ENCODE results near the gene CCDC57. TPM values are rescaled to one million over a fixed set of nuclear protein-coding genes. Genes with fewer than 3 reads are reported as not detected.
"Not testable (repeated sequence)": the region's sequence is repeated elsewhere in the genome, so short reads cannot be mapped to it uniquely, and the experiment has no call there.

The CCDC57 gene, protein sequence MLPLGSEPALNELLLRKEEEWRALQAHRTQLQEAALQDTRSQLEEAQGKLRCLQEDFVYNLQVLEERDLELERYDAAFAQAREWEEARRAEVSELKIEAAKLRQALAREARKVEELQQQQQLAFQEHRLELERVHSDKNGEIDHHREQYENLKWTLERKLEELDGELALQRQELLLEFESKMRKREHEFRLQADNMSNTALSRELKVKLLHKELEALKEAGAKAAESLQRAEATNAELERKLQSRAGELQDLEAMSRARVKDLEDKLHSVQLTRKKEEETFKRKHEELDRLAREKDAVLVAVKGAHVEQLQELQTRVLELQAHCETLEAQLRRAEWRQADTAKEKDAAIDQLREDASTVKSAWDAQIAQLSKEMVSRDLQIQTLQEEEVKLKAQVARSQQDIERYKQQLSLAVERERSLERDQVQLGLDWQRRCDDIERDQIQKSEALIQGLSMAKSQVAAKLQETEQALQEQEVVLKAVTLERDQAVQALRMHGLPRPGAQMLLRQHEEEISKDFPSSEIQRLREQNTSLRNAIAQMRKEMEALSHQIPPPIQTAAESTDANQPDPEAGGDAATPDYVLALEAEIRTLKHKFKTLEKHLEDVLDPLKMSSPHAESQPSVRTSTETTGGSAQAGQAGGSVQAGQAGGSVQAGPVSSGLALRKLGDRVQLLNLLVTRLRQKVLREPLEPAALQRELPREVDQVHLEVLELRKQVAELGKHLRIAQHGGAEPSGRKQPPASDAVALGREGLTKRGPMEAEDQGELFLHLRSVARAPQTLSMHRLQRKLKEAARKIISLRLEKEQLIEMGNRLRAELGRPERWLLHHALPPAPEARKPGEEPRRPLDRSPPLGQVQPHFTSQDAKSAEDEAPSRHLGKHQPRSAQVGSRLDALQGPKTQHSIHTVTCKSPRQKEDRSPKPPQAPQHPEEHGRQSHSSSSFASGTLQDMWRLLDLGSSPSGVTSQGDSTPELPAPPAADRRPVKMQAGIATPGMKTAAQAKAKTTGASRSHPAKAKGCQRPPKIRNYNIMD
- 10 to 100 TPM; 27.7 to 65.8 (median 28.8) TPM for polyA plus RNA-seq

DNA sequence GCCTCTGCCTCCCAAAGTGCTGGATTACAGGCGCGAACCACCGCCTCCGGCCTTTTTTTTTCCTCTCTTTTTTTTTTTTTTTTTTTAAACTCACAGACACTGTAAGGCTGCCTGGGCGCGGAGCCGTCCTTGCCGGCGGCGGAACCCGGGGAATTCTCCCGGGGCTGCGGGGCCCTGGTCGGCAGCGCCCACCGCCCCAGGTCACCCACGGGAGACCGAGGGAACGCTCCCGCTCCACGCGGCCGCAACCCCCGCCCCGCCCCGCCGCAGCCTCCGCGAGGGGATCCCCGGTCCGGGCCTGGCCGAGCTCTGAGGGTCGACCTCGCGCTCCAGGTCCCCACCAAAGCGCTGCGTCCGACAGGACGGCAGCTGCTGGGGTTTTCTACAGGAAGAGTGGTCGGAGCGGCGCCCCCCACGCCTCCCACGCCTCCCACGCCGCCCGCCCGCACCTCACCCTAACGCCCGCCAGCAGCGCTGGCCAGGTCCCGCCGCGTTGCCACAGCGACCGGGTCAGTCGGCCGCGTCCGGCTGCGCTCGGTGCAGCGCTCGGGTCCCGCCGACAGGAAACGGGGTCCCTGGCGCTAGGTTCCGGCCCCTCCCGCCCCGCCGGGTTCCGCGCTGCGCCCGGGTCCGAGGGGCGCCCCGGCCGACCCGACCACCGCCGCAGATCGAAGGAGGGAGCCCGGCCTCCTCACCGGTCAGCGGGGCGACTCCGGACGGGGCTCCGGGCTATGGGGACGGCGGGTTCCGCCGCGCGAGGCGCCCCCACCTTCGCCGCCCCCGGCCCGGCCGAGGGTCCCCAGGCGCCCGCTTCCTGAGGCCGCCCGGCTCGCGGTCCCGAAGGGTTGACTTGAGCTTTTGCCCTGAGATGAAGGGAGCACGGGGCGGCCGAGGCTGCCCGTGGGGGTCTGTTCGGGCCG lies at the start of gene CCDC57:
Gene CCDC57, minus strand, starts transcription at position 512 of the 920 bp plus-strand sequence. CDS start 10,898 bp downstream, outside the sequence.
- H3K27me3 Mint-ChIP-seq (ENCODE audit: low read depth in 3 of 3), result peaks cover 29 to 38% (median 35%) of the 10 kb centered on the region in 3 donors

DNA sequence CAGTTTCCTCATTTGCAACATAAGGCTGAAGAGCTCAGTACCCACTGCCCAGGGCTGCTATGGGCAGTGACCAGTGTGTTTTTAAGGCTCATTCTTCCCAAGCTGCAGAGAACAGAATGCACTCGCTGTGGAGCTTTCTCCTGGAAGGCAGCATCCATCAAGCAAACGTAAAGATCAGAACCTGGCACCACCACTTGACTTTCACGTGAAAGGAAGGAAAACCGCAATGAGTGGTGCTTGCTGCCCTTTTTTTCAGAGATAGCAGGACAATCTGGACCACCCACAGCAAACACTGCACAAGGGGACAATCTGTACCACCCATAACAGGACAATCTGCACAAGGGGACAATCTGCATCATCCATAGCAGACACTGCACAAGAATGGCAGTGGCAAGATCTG lies 49.7 kb upstream of the CCDC57 start:
- Mint-ChIP-seq H3K36me3 (peaks cover 17 to 52% (median 44%) of the 10 kb centered on the region in 3 donors), H3K4me3 (peak overlapping the region in 1 of 5 donors; percentile 10), H3K9me3 (peaks cover 0 to 1% (median 0%) of the 10 kb centered on the region in 6 donors), H3K27me3 (ENCODE audit: low read depth in 3 of 3) (peaks cover 7 to 35% (median 22%) of the 10 kb centered on the region in 3 donors), H3K27ac (peak overlapping the region; percentile 60 to 99 (median 76)), H3K4me1 (peaks cover 59 to 75% of the 10 kb centered on the region in 2 donors)
- DNase-seq, result no peak

More for the DNA sequence above, at the start of gene CCDC57:
- H3K4me1 Mint-ChIP-seq, result peaks cover 67 to 70% of the 10 kb centered on the region in 2 donors
- no peaks in the 10 kb centered on the region for H3K36me3 Mint-ChIP-seq
- H3K9me3 Mint-ChIP-seq, result no peaks in the 10 kb centered on the region
- peak; percentile 82 to 85 (median 85) for DNase-seq
- peak within 1 kb of the TSS; percentile 78 to 90 (median 88) for H3K4me3 Mint-ChIP-seq
- peak within 1 kb of the TSS; percentile 41 to 98 (median 96) for H3K27ac Mint-ChIP-seq

DNA sequence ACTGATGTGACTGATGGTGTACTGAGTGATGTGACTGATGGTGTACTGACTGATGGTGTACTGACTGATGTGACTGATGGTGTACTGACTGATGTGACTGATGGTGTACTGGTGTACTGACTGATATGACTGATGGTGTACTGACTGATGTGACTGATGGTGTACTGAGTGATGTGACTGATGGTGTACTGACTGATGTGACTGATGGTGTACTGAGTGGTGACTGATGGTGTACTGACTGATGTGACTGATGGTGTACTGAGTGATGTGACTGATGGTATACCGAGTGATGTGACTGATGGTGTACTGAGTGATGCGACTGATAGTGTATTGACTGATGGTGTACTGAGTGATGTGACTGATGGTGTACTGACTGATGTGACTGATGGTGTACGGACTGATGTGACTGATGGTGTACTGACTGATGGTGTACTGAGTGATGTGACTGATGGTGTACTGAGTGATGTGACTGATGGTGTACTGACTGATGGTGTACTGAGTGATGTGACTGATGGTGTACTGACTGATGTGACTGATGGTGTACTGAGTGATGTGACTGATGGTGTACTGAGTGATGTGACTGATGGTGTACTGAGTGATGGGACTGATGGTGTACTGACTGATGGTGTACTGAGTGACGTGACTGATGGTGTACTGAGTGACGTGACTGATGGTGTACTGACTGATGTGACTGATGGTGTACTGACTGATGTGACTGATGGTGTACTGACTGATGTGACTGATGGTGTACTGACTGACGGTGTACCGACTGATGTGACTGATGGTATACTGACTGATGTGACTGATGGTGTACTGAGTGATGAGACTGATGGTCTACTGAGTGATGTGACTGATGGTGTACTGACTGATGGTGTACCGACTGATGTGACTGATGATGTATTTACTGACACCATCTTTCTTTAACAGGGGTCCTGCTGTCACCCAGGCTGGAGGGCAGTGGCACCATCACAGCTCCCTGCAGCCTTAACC lies 47.6 kb upstream of the CCDC57 start:
- H3K4me1 Mint-ChIP-seq, result peaks cover 60 to 75% of the 10 kb centered on the region in 2 donors
- H3K36me3 Mint-ChIP-seq, result peaks cover 21 to 60% (median 48%) of the 10 kb centered on the region in 3 donors
- H3K4me3 Mint-ChIP-seq, DNase-seq, H3K9me3 Mint-ChIP-seq: not testable (repeated sequence)
- peak overlapping the region; percentile 50 to 99 (median 90) for H3K27ac Mint-ChIP-seq
- peaks cover 9 to 33% (median 30%) of the 10 kb centered on the region in 3 donors for H3K27me3 Mint-ChIP-seq (ENCODE audit: low read depth in 3 of 3)

DNA sequence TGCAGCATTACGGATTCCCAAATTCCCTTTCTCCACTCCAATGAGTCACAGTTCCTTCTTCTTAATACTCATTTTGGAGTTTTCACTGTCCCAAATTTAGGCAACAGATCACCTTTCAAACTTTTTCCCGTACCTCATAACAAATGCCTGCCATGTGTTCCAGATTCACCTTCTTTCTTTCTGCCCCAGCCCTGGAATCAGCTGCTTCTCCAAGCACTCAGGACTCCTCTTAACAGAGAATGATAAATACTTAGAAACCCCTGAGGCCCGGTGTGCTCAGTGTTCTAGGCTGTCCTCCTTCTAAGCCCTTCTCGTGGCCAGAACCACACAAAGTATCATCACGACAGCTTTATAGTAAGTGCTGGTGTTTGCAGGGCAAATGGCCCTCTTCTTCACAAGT lies 45.9 kb upstream of the CCDC57 start:
- Mint-ChIP-seq H3K27ac (peak overlapping the region; percentile 50 to 99 (median 90)), H3K27me3 (ENCODE audit: low read depth in 3 of 3) (peaks cover 9 to 33% (median 29%) of the 10 kb centered on the region in 3 donors), H3K4me1 (peaks cover 54 to 67% of the 10 kb centered on the region in 2 donors), H3K9me3 (peaks cover 0 to 1% (median 0%) of the 10 kb centered on the region in 6 donors), H3K4me3 (no peak overlapping the region), H3K36me3 (peaks cover 21 to 54% (median 43%) of the 10 kb centered on the region in 3 donors)
- no peak for DNase-seq

DNA sequence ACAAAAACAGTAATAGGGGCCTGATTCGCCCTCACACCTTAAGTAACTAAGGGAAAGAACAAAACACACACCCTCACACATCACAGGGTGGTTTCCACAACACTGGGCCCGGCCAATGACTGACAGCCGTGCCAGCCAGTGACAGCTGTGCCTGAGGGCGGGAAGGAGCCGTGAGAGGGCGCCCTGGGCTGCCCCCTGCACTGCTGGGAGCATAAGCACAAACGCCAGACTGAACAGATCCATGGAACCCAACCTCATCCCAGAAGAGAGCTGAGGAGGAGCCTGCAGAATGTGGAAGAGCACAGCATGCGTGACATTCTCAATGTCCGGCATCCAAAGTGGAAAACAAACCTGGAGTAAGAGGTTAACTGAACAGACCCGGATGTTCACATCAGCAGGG lies 44.8 kb upstream of the CCDC57 start:
- H3K36me3 Mint-ChIP-seq, result peaks cover 25 to 60% (median 49%) of the 10 kb centered on the region in 3 donors
- DNase-seq, result peak; percentile 88 to 90 (median 89)
- peaks cover 11 to 38% (median 31%) of the 10 kb centered on the region in 3 donors for H3K27me3 Mint-ChIP-seq (ENCODE audit: low read depth in 3 of 3)
- peaks cover 0 to 1% (median 0%) of the 10 kb centered on the region in 6 donors for H3K9me3 Mint-ChIP-seq
- H3K4me3 Mint-ChIP-seq, result peak overlapping the region; percentile 65 to 77 (median 68)
- peak overlapping the region; percentile 98 to 100 (median 100) for H3K27ac Mint-ChIP-seq
- peaks cover 51 to 65% of the 10 kb centered on the region in 2 donors for H3K4me1 Mint-ChIP-seq

DNA sequence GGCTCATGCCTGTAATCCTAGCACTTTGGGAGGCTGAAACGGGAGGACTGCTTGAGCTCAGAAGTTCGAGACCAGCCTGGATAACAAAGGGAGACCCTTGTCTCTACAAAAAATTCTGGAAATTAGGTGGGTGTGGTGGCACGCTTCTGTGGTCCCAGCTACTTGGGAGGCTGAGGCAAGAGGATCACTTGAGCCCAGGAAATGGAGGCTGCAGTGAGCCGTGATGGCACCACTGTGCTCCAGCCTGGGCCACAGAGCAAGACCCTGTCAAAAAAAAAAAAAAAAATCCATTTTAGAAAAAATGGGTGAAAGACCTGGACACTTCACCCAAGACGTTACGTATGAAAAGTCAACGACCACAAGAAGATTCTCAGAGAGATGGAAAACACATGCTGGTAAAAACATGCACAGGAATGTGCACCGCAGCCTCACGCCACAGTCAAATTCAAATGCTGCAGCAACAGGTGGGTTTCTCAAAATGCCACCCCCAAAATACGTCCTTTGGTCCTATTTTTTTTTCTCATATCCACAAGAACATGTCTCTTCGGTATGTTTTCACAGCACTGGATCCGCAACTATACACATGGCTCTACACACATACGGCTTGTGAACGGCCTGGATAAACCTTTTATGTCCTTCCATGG lies 43.7 kb upstream of the CCDC57 start:
- Mint-ChIP-seq H3K4me3 (peak overlapping the region in 4 of 5 donors; percentile 13 to 50 (median 38)), H3K27ac (peak overlapping the region; percentile 92 to 100 (median 100)), H3K36me3 (peaks cover 25 to 57% (median 46%) of the 10 kb centered on the region in 3 donors), H3K9me3 (peaks cover 0 to 1% (median 0%) of the 10 kb centered on the region in 6 donors), H3K4me1 (peaks cover 45 to 57% of the 10 kb centered on the region in 2 donors), H3K27me3 (ENCODE audit: low read depth in 3 of 3) (peaks cover 16 to 41% (median 33%) of the 10 kb centered on the region in 3 donors)
- no peak for DNase-seq

DNA sequence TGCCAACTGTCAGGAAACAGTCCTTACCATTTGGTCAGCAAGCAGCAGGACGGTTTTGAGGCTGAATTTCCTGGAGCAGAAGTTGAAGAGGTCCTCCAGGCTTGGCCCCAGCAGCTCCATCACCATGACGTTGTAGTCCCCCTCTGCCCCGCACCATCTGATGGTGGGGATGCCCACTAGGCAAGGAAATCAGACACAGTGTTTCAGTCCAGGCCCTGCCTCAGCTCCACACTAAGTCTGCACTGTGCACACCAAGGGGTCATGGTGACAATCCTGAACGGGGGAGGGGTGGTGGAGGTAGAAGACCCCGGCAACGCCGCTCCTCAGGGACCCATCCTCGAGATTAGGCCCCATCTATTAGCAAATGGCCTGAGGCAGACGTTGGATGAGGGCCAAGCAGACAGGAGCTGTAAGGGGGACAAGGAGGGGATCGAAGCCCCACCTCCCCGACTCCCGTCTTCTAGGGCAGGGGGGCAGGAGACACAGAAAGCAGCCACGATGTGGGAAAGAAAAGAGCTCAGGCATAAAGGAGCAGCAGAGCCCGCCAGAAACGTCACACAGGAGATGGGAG lies 42.8 kb upstream of the CCDC57 start:
- Mint-ChIP-seq H3K4me3 (peak overlapping the region in 4 of 5 donors; percentile 1 to 50 (median 26)), H3K36me3 (peaks cover 21 to 54% (median 42%) of the 10 kb centered on the region in 3 donors), H3K27me3 (ENCODE audit: low read depth in 3 of 3) (peaks cover 19 to 44% (median 33%) of the 10 kb centered on the region in 3 donors), H3K9me3 (peaks cover 0 to under 1% (median 0%) of the 10 kb centered on the region in 6 donors), H3K27ac (peak overlapping the region; percentile 92 to 100 (median 100)), H3K4me1 (peaks cover 43 to 49% of the 10 kb centered on the region in 2 donors)
- DNase-seq, result no peak

DNA sequence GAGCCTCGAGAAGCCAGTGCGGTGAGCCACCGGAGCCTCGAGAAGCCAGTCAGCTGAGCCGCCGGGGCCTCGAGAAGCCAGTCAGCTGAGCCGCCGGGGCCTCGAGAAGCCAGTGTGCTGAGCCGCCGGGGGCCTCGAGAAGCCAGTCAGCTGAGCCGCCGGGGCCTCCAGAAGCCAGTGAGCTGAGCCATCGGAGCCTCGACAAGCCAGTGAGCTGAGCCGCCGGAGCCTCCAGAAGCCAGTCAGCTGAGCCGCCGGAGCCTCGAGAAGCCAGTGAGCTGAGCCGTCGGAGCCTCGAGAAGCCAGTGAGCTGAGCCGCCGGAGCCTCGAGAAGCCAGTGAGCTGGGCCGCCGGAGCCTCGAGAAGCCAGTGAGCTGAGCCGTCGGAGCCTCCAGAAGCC lies 42.1 kb upstream of the CCDC57 start:
- H3K27me3 Mint-ChIP-seq (ENCODE audit: low read depth in 3 of 3), result peaks cover 19 to 51% (median 33%) of the 10 kb centered on the region in 3 donors
- peaks cover 20 to 49% (median 36%) of the 10 kb centered on the region in 3 donors for H3K36me3 Mint-ChIP-seq
- DNase-seq, H3K4me3 Mint-ChIP-seq, H3K9me3 Mint-ChIP-seq, H3K27ac Mint-ChIP-seq: not testable (repeated sequence)
- H3K4me1 Mint-ChIP-seq, result peaks cover 37 to 46% of the 10 kb centered on the region in 2 donors

DNA sequence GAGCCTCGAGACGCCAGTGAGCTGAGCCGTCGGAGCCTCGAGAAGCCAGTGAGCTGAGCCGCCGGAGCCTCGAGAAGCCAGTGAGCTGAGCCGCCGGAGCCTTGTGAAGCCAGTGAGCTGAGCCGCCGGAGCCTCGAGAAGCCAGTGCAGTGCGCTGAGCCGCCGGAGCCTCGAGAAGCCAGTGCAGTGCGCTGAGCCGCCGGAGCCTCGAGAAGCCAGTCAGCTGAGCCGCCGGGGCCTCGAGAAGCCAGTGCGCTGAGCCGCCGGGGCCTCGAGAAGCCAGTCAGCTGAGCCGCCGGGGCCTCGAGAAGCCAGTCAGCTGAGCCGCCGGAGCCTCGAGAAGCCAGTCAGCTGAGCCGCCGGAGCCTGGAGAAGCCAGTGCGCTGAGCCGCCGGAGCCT lies 41.5 kb upstream of the CCDC57 start:
- DNase-seq, H3K27ac Mint-ChIP-seq, H3K9me3 Mint-ChIP-seq, H3K4me3 Mint-ChIP-seq: not testable (repeated sequence)
- Mint-ChIP-seq H3K4me1 (peaks cover 37 to 42% of the 10 kb centered on the region in 2 donors), H3K27me3 (ENCODE audit: low read depth in 3 of 3) (peaks cover 19 to 56% (median 29%) of the 10 kb centered on the region in 3 donors), H3K36me3 (peaks cover 20 to 45% (median 33%) of the 10 kb centered on the region in 3 donors)

DNA sequence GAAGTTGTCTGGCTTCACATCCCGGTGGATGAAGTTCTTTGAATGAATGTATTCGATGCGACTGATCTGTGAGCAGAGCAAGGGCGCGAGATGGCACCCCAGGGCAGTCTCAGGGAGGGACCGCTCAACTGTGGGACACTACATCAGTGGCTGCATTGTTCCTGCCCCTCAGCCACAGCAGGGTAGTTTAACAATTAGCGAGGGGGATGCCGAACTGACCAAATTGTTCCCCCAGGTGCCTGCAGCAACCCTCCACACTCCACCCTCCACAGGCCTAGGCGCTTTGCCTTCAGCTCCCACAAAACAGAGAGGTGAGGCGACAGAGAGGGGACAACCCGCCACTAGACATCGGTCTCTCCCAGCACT lies 40.5 kb upstream of the CCDC57 start:
- Mint-ChIP-seq H3K4me3 (no peak overlapping the region), H3K9me3 (no peaks in the 10 kb centered on the region), H3K27ac (peak overlapping the region in 5 of 6 donors; percentile 7 to 81 (median 71)), H3K27me3 (ENCODE audit: low read depth in 3 of 3) (peaks cover 19 to 65% (median 29%) of the 10 kb centered on the region in 3 donors), H3K36me3 (peaks cover 16 to 45% (median 34%) of the 10 kb centered on the region in 3 donors), H3K4me1 (peaks cover 34 to 35% of the 10 kb centered on the region in 2 donors)
- DNase-seq, result no peak

All from immature natural killer cell (primary cell).